Gastrocnemius medialis (tissue), 4 donors: ENCODE results near the gene DGKE. TPM values are rescaled to one million over a fixed set of nuclear protein-coding genes. Genes with fewer than 3 reads are reported as not detected.

Source experiments
- ATAC-seq, 2 donors: fragments of 150-250 bp; one replicate each; pipeline ENCODE4 v1.9.1; 2016
- DNase-seq, 2 donors: peaks; one replicate each; pipeline ENCODE4 v3.0.0-alpha.2; 2019
- H3K27ac ChIP-seq, 4 donors: fragments of 200-600 bp; sonication (generic); 1 replicate in 1 of 4; 2 replicates in 3 of 4; pipeline ENCODE4 v1.5.1; 2016 to 2018; ENCODE audit warnings: mild to moderate bottlenecking in 2 of 4, moderate library complexity in 1 of 4
- H3K27me3 ChIP-seq, 3 donors: fragments of 200-600 bp; sonication (generic) in 2 of 3; 1 replicate in 1 of 3; 2 replicates in 2 of 3; pipeline versions ENCODE4 v1.5.1 to v1.6.0; 2016 to 2019; ENCODE audit warnings: mild to moderate bottlenecking in 1 of 3, moderate library complexity in 1 of 3
- H3K36me3 ChIP-seq, 2 donors: fragments of 200-600 bp; sonication (generic) in 1 of 2; one replicate each; pipeline ENCODE4 v1.5.1; 2017 to 2018
- H3K4me1 ChIP-seq, 2 donors: fragments of 200-600 bp; sonication (generic) in 1 of 2; one replicate each; pipeline ENCODE4 v1.5.1; 2016 to 2017; ENCODE audit warnings: mild to moderate bottlenecking in 2 of 2
- H3K4me3 ChIP-seq, 4 donors: fragments of 200-600 bp; sonication (generic) in 3 of 4; 1 replicate in 1 of 4; 2 replicates in 3 of 4; pipeline ENCODE4 v1.5.1; 2016 to 2019; ENCODE audit warnings: mild to moderate bottlenecking in 2 of 4
- H3K9me3 ChIP-seq, 3 donors: fragments of 200-600 bp; sonication (generic) in 2 of 3; 1 replicate in 1 of 3; 2 replicates in 2 of 3; pipeline ENCODE4 v1.5.1; 2016 to 2019
- CTCF ChIP-seq, 5 experiments: fragments of 450-650 bp in 3 of 5; fragments of 200-600 bp in 2 of 5; sonication (generic) in 2 of 5; IDR thresholded peaks in 4 of 5; conservative IDR thresholded peaks in 1 of 5; 1 replicate in 4 of 5; 2 replicates in 1 of 5; pipeline ENCODE4 v1.5.1; 2016 to 2019; ENCODE audit warnings: antibody characterized with exemption in 5 of 5, mild to moderate bottlenecking in 3 of 5, moderate library complexity in 3 of 5
- POLR2A ChIP-seq, 2 donors: fragments of 450-650 bp; IDR thresholded peaks; one replicate each; pipeline ENCODE4 v1.6.1; 2017; ENCODE audit warnings: antibody characterized with exemption in 2 of 2, mild to moderate bottlenecking in 2 of 2, moderate library complexity in 2 of 2
- in situ Hi-C, 4 donors: fragments of 200-750 bp; cut with MboI; loops; one replicate each; pipeline versions ENCODE4 v1.15.0 to v1.8.0; 2017; ENCODE audit warnings: low sequenced_read_pairs in 4 of 4
- intact Hi-C: fragments of 100-400 bp; cut with DNase I; formaldehyde crosslinking; loops from one replicate; pipeline ENCODE4 v1.15.1; 2023; ENCODE audit warnings: low total_unique reads
- total RNA-seq, 4 donors: library from RNA; depleted of rRNA; stranded (reverse); fragments of >200 nt; gene quantifications; one replicate each; pipeline versions ENCODE4 v1.1.0 to v1.2.3, GENCODE V29; 2016

DGKE gene
- total RNA-seq, 4 donors from 2014 or later: 0.53 to 3.0 (median 1.6) TPM

- Histone ChIP-seq H3K36me3 (no peaks in the 10 kb centered on the region), H3K27me3 (peaks cover 0 to 4% (median 3%) of the 10 kb centered on the region in 3 donors), H3K9me3 (no peaks in the 10 kb centered on the region), H3K4me3 (no peak overlapping the region), H3K27ac (no peak overlapping the region), H3K4me1 (no peaks in the 10 kb centered on the region)
- ATAC-seq: no peak
- TF ChIP-seq CTCF (IDR thresholded peaks at IDR 0.05 in 4 of 5, conservative IDR thresholded peaks at IDR 0.05 in 1 of 5): no peak
- no peak for TF ChIP-seq POLR2A (IDR thresholded peaks at IDR 0.05)
- DNase-seq: no peak
- intact Hi-C loops (no loop called here), in situ Hi-C loops (loop anchor here in 1 of 4 donors (10.0 kb wide), 1 partner anchor 124 kb away; no protein-coding TSS in a partner anchor)
Observed at GRCh38 chr17:56810343-56810742, 23.6 kb upstream of the DGKE start.

GRCh38 chr17:56810891-56811775 is 22.8 kb upstream of the DGKE start:
- in situ Hi-C loops (loop anchor here in 1 of 4 donors (10.0 kb wide), 1 partner anchor 124 kb away; no protein-coding TSS in a partner anchor), intact Hi-C loops (no loop called here)
- ATAC-seq (no peak), DNase-seq (no peak)
- no peak overlapping the region for H3K27ac ChIP-seq
- no peak overlapping the region for H3K4me3 ChIP-seq
- no peaks in the 10 kb centered on the region for H3K4me1 ChIP-seq
- H3K36me3 ChIP-seq: no peaks in the 10 kb centered on the region
- peaks cover 0 to 4% (median 3%) of the 10 kb centered on the region in 3 donors for H3K27me3 ChIP-seq
- no peaks in the 10 kb centered on the region for H3K9me3 ChIP-seq
- TF ChIP-seq CTCF (IDR thresholded peaks at IDR 0.05 in 4 of 5, conservative IDR thresholded peaks at IDR 0.05 in 1 of 5): no peak
- no peak for TF ChIP-seq POLR2A (IDR thresholded peaks at IDR 0.05)

GRCh38 chr17:56812901-56813388 is 21.0 kb upstream of the DGKE start:
- H3K36me3 ChIP-seq: no peaks in the 10 kb centered on the region
- in situ Hi-C loops: loop anchor here in 1 of 4 donors (10.0 kb wide), 1 partner anchor 122 kb away; no protein-coding TSS in a partner anchor
- TF ChIP-seq CTCF (IDR thresholded peaks at IDR 0.05 in 4 of 5, conservative IDR thresholded peaks at IDR 0.05 in 1 of 5) (no peak), POLR2A (IDR thresholded peaks at IDR 0.05) (no peak)

GRCh38 chr17:56815711-56816110 is 18.2 kb upstream of the DGKE start:
- ATAC-seq (no peak), DNase-seq (no peak)
- no peaks in the 10 kb centered on the region for H3K4me1 ChIP-seq
- H3K27me3 ChIP-seq: peaks cover 0 to 4% (median 3%) of the 10 kb centered on the region in 3 donors
- in situ Hi-C loops: loop anchor here in 3 of 4 donors (5.0 to 10.0 kb wide), 2 partner anchors 119 to 122 kb away; no protein-coding TSS in a partner anchor
- no peak overlapping the region for H3K4me3 ChIP-seq
- H3K9me3 ChIP-seq: no peaks in the 10 kb centered on the region
- no peak for TF ChIP-seq CTCF (IDR thresholded peaks at IDR 0.05 in 4 of 5, conservative IDR thresholded peaks at IDR 0.05 in 1 of 5)
- no peak for TF ChIP-seq POLR2A (IDR thresholded peaks at IDR 0.05)
- intact Hi-C loops: no loop called here
- no peaks in the 10 kb centered on the region for H3K36me3 ChIP-seq
- H3K27ac ChIP-seq: no peak overlapping the region

More at GRCh38 chr17:56812901-56813388, 21.0 kb upstream of the DGKE start:
- Histone ChIP-seq H3K27me3 (peaks cover 0 to 4% (median 3%) of the 10 kb centered on the region in 3 donors), H3K4me3 (no peak overlapping the region), H3K4me1 (no peaks in the 10 kb centered on the region), H3K27ac (no peak overlapping the region), H3K9me3 (no peaks in the 10 kb centered on the region)
- DNase-seq (no peak), ATAC-seq (no peak)
- intact Hi-C loops: no loop called here
